ENCODE data around the gene CNMD.
"Not testable (repeated sequence)": the region's sequence is repeated elsewhere in the genome, so short reads cannot be mapped to it uniquely, and the experiment has no call there.

Gene CNMD

GRCh38 chr13:52743988-52744387, 4.4 kb upstream of the CNMD start:
- no peak for DNase-seq

GRCh38 chr13:52743569-52743968, 3.9 kb upstream of the CNMD start:
- DNase-seq = no peak

- no peak for DNase-seq
These were observed 727 bp downstream of the CNMD start for GRCh38 chr13:52738719-52739467.

GRCh38 chr13:52737965-52738364, 1.7 kb downstream of the CNMD start:
- DNase-seq = no peak

- DNase-seq = no peak
These were observed 2.2 kb downstream of the CNMD start for GRCh38 chr13:52737451-52737850.

GRCh38 chr13:52736891-52737290, 2.7 kb downstream of the CNMD start:
- no peak for DNase-seq

- DNase-seq = no peak
These were observed 5.5 kb downstream of the CNMD start for GRCh38 chr13:52734075-52734623.

- DNase-seq = no peak
These were observed 13.4 kb downstream of the CNMD start for GRCh38 chr13:52726258-52726657.

GRCh38 chr13:52725302-52725701, 14.3 kb downstream of the CNMD start:
- DNase-seq = no peak

- no peak for DNase-seq
These were observed 16.4 kb downstream of the CNMD start for GRCh38 chr13:52723181-52723580.

- DNase-seq = not testable (repeated sequence)
These were observed 18.3 kb downstream of the CNMD start for GRCh38 chr13:52721356-52721755.

- DNase-seq = not testable (repeated sequence)
These were observed 18.7 kb downstream of the CNMD start for GRCh38 chr13:52720904-52721303.

- DNase-seq = no peak
These were observed 25.7 kb downstream of the CNMD start for GRCh38 chr13:52713894-52714293.

GRCh38 chr13:52712385-52712784, 27.2 kb downstream of the CNMD start:
- no peak for DNase-seq

- no peak for DNase-seq
These were observed 28.3 kb downstream of the CNMD start for GRCh38 chr13:52711286-52711685.

GRCh38 chr13:52708266-52708665, 31.4 kb downstream of the CNMD start:
- not testable (repeated sequence) for DNase-seq

GRCh38 chr13:52707375-52707774, 32.2 kb downstream of the CNMD start:
- no peak for DNase-seq

- DNase-seq = no peak
These were observed 33.5 kb downstream of the CNMD start for GRCh38 chr13:52706081-52706480.

GRCh38 chr13:52703482-52703881, 36.1 kb downstream of the CNMD start:
- DNase-seq = peak; percentile 25

GRCh38 chr13:52701728-52702465, 37.7 kb downstream of the CNMD start:
- no peak for DNase-seq

- DNase-seq = no peak
These were observed 43.1 kb downstream of the CNMD start for GRCh38 chr13:52696566-52696965.

GRCh38 chr13:52695856-52696255, 43.8 kb downstream of the CNMD start:
- DNase-seq = no peak

GRCh38 chr13:52686376-52686775, 53.2 kb downstream of the CNMD start:
- no peak for DNase-seq

- DNase-seq = not testable (repeated sequence)
These were observed 53.8 kb downstream of the CNMD start for GRCh38 chr13:52685806-52686205.
